Loucy (cell line): ENCODE results near the gene MAP7D2.
A peak's percentile ranks its signal among the peaks of the same experiment; 100 is the strongest.

ENCODE experiments used
- H2AFZ ChIP-seq: fragments of 200-600 bp; sonication (generic); 2 replicates; pipeline ENCODE4 v1.6.0; 2016; ENCODE audit warnings: antibody characterized with exemption, mild to moderate bottlenecking, low read length, moderate library complexity
- H3F3A ChIP-seq: fragments of 200-600 bp; 2 replicates; pipeline ENCODE4 v1.6.0; 2016; ENCODE audit warnings: antibody characterized with exemption, low read depth, mild to moderate bottlenecking
- H3K27me3 ChIP-seq: fragments of 200-600 bp; sonication (generic); 2 replicates; pipeline ENCODE4 v1.6.1; 2014; ENCODE audit warnings: low read length, mild to moderate bottlenecking; ENCODE audit not compliant: insufficient read depth, poor library complexity, severe bottlenecking
- H3K36me3 ChIP-seq: fragments of 200-600 bp; sonication (generic); 2 replicates; pipeline ENCODE4 v1.6.1; 2016; ENCODE audit warnings: low read length; ENCODE audit not compliant: insufficient read depth
- H3K4me1 ChIP-seq: fragments of 200-600 bp; sonication (generic); 2 replicates; pipeline ENCODE4 v1.5.1; 2014; ENCODE audit warnings: low read length, mild to moderate bottlenecking; ENCODE audit not compliant: insufficient read depth, poor library complexity, severe bottlenecking
- H3K4me2 ChIP-seq: fragments of 200-600 bp; sonication (generic); 2 replicates; pipeline ENCODE4 v1.6.0; 2014; ENCODE audit warnings: antibody characterized with exemption, low read length, low read depth, mild to moderate bottlenecking; ENCODE audit not compliant: poor library complexity, severe bottlenecking
- H3K4me3 ChIP-seq: fragments of 200-600 bp; sonication (generic); 2 replicates; pipeline ENCODE4 v1.5.1; 2014; ENCODE audit warnings: low read length, mild to moderate bottlenecking, mixed read lengths; ENCODE audit not compliant: poor library complexity, severe bottlenecking
- H3K79me2 ChIP-seq: fragments of 200-600 bp; sonication (generic); 2 replicates; pipeline ENCODE4 v1.6.1; 2014; ENCODE audit warnings: low read length; ENCODE audit not compliant: insufficient read depth
- H3K9ac ChIP-seq: fragments of 200-600 bp; sonication (generic); 2 replicates; pipeline ENCODE4 v1.6.0; 2014; ENCODE audit warnings: mild to moderate bottlenecking, low read depth, low read length, moderate library complexity; ENCODE audit not compliant: poor library complexity, severe bottlenecking
- H3K9me2 ChIP-seq: fragments of 200-600 bp; sonication (generic); replicated peaks from 2 replicates; pipeline ENCODE4 v1.6.1; 2016; ENCODE audit warnings: low read depth, low read length, mixed read lengths
- H3K9me3 ChIP-seq: fragments of 200-600 bp; sonication (generic); 2 replicates; pipeline ENCODE4 v1.6.1; 2014; ENCODE audit warnings: mild to moderate bottlenecking, antibody characterized with exemption, low read length, low read depth; ENCODE audit not compliant: insufficient read depth
- H4K20me1 ChIP-seq: fragments of 200-600 bp; sonication (generic); 2 replicates; pipeline ENCODE4 v1.6.0; 2014; ENCODE audit warnings: antibody characterized with exemption, low read length, mild to moderate bottlenecking; ENCODE audit not compliant: insufficient read depth, poor library complexity, severe bottlenecking
- CTCF ChIP-seq: fragments of 200-600 bp; sonication (generic); conservative IDR thresholded peaks from 2 replicates; pipeline ENCODE4 v1.5.1; 2014; ENCODE audit warnings: mild to moderate bottlenecking, antibody characterized with exemption, low read length
- EZH2phosphoT487 ChIP-seq: fragments of 200-600 bp; IDR thresholded peaks from 2 replicates; pipeline ENCODE4 v1.6.1; 2018; ENCODE audit warnings: antibody characterized with exemption, mild to moderate bottlenecking, moderate library complexity, borderline replicate concordance

Gene MAP7D2

DNA sequence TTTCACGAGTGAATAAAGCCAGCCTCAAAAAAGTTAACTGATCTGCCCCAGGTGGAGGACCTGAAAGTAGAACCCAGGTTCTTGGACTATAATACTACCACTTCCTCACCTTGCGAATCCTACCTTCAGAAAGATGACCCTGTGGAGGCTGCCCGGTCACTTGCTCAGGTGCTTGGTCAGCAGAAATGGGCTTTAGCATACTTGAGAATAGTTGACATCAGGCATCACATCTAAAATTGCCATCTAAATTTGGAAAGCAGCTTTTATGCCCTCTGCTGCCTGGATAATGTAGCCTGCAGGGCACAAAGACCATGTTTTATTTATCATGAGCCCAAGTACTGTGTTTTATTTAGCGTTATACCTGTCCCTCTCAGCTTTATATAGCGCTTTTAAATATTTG lies 128.9 kb downstream of the MAP7D2 start:
- Histone ChIP-seq H4K20me1 (no peaks in the 10 kb centered on the region), H3K4me1 (peaks cover 13% of the 10 kb centered on the region), H3K79me2 (peaks cover 42% of the 10 kb centered on the region), H3K9ac (no peak overlapping the region), H3F3A (no peaks in the 10 kb centered on the region), H3K27me3 (no peaks in the 10 kb centered on the region), H3K9me2 (no peaks in the 10 kb centered on the region), H2AFZ (no peak overlapping the region), H3K4me3 (no peak overlapping the region), H3K36me3 (no peaks in the 10 kb centered on the region), H3K4me2 (peak overlapping the region; percentile 62), H3K9me3 (no peaks in the 10 kb centered on the region)
- TF ChIP-seq EZH2phosphoT487 (no peak), CTCF (peak; percentile 39)

GRCh38 chrX:19986531-19986930 lies 130.2 kb downstream of the MAP7D2 start:
- H3K9me3 ChIP-seq = no peaks in the 10 kb centered on the region

GRCh38 chrX:19981947-19982346 lies 134.8 kb downstream of the MAP7D2 start:
- Histone ChIP-seq H3K9me3 (no peaks in the 10 kb centered on the region; the same call in 1 of the 2 replicates), H4K20me1 (no peaks in the 10 kb centered on the region), H2AFZ (no peak overlapping the region), H3K79me2 (peaks cover 35% of the 10 kb centered on the region), H3K4me1 (no peaks in the 10 kb centered on the region), H3K36me3 (no peaks in the 10 kb centered on the region), H3K27me3 (no peaks in the 10 kb centered on the region), H3K4me3 (no peak overlapping the region), H3K4me2 (no peak overlapping the region), H3K9ac (no peak overlapping the region), H3F3A (no peaks in the 10 kb centered on the region), H3K9me2 (no peaks in the 10 kb centered on the region)
- TF ChIP-seq EZH2phosphoT487 (no peak), CTCF (no peak)

More at GRCh38 chrX:19986531-19986930, 130.2 kb downstream of the MAP7D2 start:
- TF ChIP-seq EZH2phosphoT487 (no peak), CTCF (no peak)
- Histone ChIP-seq H2AFZ (no peak overlapping the region), H4K20me1 (no peaks in the 10 kb centered on the region), H3K36me3 (no peaks in the 10 kb centered on the region), H3K9ac (no peak overlapping the region), H3K4me1 (peaks cover 10% of the 10 kb centered on the region), H3F3A (no peaks in the 10 kb centered on the region), H3K27me3 (no peaks in the 10 kb centered on the region), H3K4me2 (no peak overlapping the region), H3K4me3 (no peak overlapping the region), H3K79me2 (peaks cover 50% of the 10 kb centered on the region), H3K9me2 (no peaks in the 10 kb centered on the region)
